HCT116 (cell line): ENCODE measurements around the gene RPL35. TPM values are rescaled to one million over a fixed set of nuclear protein-coding genes. Genes with fewer than 3 reads are reported as not detected.

ENCODE experiments used
- ATAC-seq: fragments of 200-7000 bp; cut with Tn5 transposase; 2 replicates; pipeline ENCODE4 v1.9.1; 2020; ENCODE audit warnings: mild to moderate bottlenecking, moderate library complexity
- BruUV-seq: library from RNA; stranded (reverse); fragments of 400-500 nt; replicated peaks from 2 replicates; lab custom pipeline; 2021; lab: Mats Ljungman, UMichigan
- CTCF ChIA-PET: fragments of 300-600 bp; sonication (Branson Sonifier 250); formaldehyde crosslinking; loops from one replicate; lab custom pipeline; 2021; ENCODE audit warnings: antibody characterized with exemption; lab: Charles Lee
- POLR2A ChIA-PET: fragments of 300-600, 350-600 bp; sonication (Branson Sonifier 250); formaldehyde crosslinking; loops from one replicate; lab custom pipeline; 2021; ENCODE audit warnings: antibody characterized with exemption; lab: Charles Lee
- RAD21 ChIA-PET, 2 experiments: fragments of 300-600 bp; sonication (Branson Sonifier 250); formaldehyde crosslinking; loops; one replicate each; lab custom pipeline; 2023; ENCODE audit warnings: low total read pairs in 2 of 2; ENCODE audit not compliant: uncharacterized antibody in 2 of 2, unreplicated experiment in 2 of 2, low non-redundant PET in 1 of 2; lab: Charles Lee
- DNase-seq: peaks from one replicate; pipeline ENCODE4 v3.0.0-alpha.2; 2010; ENCODE audit warnings: low read depth, low spot score
- H2AFZ ChIP-seq: fragments of 200-600 bp; shearing (Covaris generic), sonication (generic); 2 replicates; pipeline ENCODE4 v1.6.1; 2017; ENCODE audit warnings: low read depth, mixed run types, mixed read lengths, antibody characterized with exemption, low read length; ENCODE audit not compliant: poor library complexity, severe bottlenecking
- H3K27ac ChIP-seq: 2 replicates; pipeline ENCODE4 v1.5.1; 2012; ENCODE audit warnings: low read depth, low read length
- H3K27me3 ChIP-seq: fragments of 200-600 bp; sonication (generic); 2 replicates; pipeline ENCODE4 v1.6.1; 2016; ENCODE audit warnings: mixed run types, low read length, mixed read lengths; ENCODE audit not compliant: insufficient read depth
- H3K36me3 ChIP-seq, 2 experiments: fragments of 200-500 bp in 1 of 2; fragments of 200-600 bp in 1 of 2; sonication (Bioruptor generic) in 1 of 2; sonication (generic) in 1 of 2; 2 replicates each; pipeline versions ENCODE4 v1.5.1 to v1.6.1; 2014 to 2016; ENCODE audit warnings: low read length in 2 of 2, inconsistent platforms in 1 of 2, mixed read lengths in 1 of 2, mixed run types in 1 of 2; ENCODE audit not compliant: insufficient read depth in 2 of 2, control insufficient read depth in 1 of 2
- H3K4me1 ChIP-seq, 2 experiments: fragments of 200-600 bp in 1 of 2; sonication (generic) in 1 of 2; 2 replicates each; pipeline versions ENCODE4 v1.5.1 to v1.6.1; 2012 to 2017; ENCODE audit warnings: low read length in 2 of 2, inconsistent platforms in 1 of 2, mild to moderate bottlenecking in 1 of 2, mixed read lengths in 1 of 2, mixed run types in 1 of 2, moderate library complexity in 1 of 2; ENCODE audit not compliant: insufficient read depth in 2 of 2, control insufficient read depth in 1 of 2
- H3K4me2 ChIP-seq: fragments of 200-600 bp; sonication (generic); 2 replicates; pipeline ENCODE4 v1.6.1; 2017; ENCODE audit warnings: mixed run types, low read length, mixed read lengths
- H3K4me3 ChIP-seq, 2 experiments: fragments of 200-600 bp in 1 of 2; sonication (generic) in 1 of 2; replicated peaks in 1 of 2; 2 replicates each; pipeline ENCODE4 v1.5.1; 2011 to 2016; ENCODE audit warnings: low read length in 2 of 2, control low read depth in 1 of 2, low read depth in 1 of 2, mild to moderate bottlenecking in 1 of 2, mixed read lengths in 1 of 2, mixed run types in 1 of 2
- H3K79me2 ChIP-seq: fragments of 200-600 bp; sonication (generic); 2 replicates; pipeline ENCODE4 v1.6.1; 2017; ENCODE audit warnings: mild to moderate bottlenecking, mixed run types, low read length, moderate library complexity, mixed read lengths; ENCODE audit not compliant: insufficient read depth
- H3K9ac ChIP-seq: fragments of 200-600 bp; sonication (generic); 2 replicates; pipeline ENCODE4 v1.6.1; 2016; ENCODE audit warnings: low read length, mixed read lengths
- H3K9me2 ChIP-seq: fragments of 200-600 bp; sonication (generic), shearing (Covaris generic); 2 replicates; pipeline ENCODE4 v1.6.1; 2017; ENCODE audit warnings: mixed run types, mild to moderate bottlenecking, moderate library complexity; ENCODE audit not compliant: insufficient read depth
- H3K9me3 ChIP-seq, 2 experiments: fragments of 200-500 bp in 1 of 2; fragments of 200-600 bp in 1 of 2; sonication (Bioruptor generic) in 1 of 2; sonication (generic) in 1 of 2; 2 replicates each; pipeline ENCODE4 v1.6.1; 2014 to 2017; ENCODE audit warnings: low read length in 2 of 2, mixed read lengths in 2 of 2, inconsistent platforms in 1 of 2, low read depth in 1 of 2, mild to moderate bottlenecking in 1 of 2, mixed run types in 1 of 2, moderate library complexity in 1 of 2; ENCODE audit not compliant: control insufficient read depth in 1 of 2, insufficient read depth in 1 of 2
- H4K20me1 ChIP-seq: fragments of 200-600 bp; sonication (generic), shearing (Covaris generic); 2 replicates; pipeline ENCODE4 v1.6.1; 2017; ENCODE audit warnings: mixed run types, mild to moderate bottlenecking, moderate library complexity; ENCODE audit not compliant: insufficient read depth
- CBX3 ChIP-seq: IDR thresholded peaks from 2 replicates; pipeline ENCODE4 v1.6.1; 2012; ENCODE audit warnings: low read depth
- EZH2 ChIP-seq: fragments of 200-600 bp; sonication (generic); IDR thresholded peaks from 2 replicates; pipeline ENCODE4 v1.6.1; 2017; ENCODE audit warnings: antibody characterized with exemption, mixed run types
- EZH2phosphoT487 ChIP-seq: fragments of 200-600 bp; IDR thresholded peaks from 2 replicates; pipeline ENCODE4 v1.6.1; 2018; ENCODE audit warnings: antibody characterized with exemption, borderline replicate concordance
- FOSL1 ChIP-seq: IDR thresholded peaks from 2 replicates; pipeline ENCODE4 v1.6.1; 2012; ENCODE audit warnings: low read depth
- JUND ChIP-seq: IDR thresholded peaks from 2 replicates; pipeline ENCODE4 v1.6.1; 2012
- POLR2A ChIP-seq: IDR thresholded peaks from 2 replicates; pipeline ENCODE4 v1.7.0; 2011; ENCODE audit warnings: borderline replicate concordance; ENCODE audit not compliant: insufficient read depth, insufficient read length; ENCODE audit errors: extremely low read depth
- POLR2AphosphoS5 ChIP-seq: IDR thresholded peaks from 2 replicates; pipeline ENCODE4 v1.6.1; 2011; ENCODE audit warnings: mild to moderate bottlenecking, low read depth, low read length, moderate library complexity
- RAD21 ChIP-seq: IDR thresholded peaks from 2 replicates; pipeline ENCODE4 v1.6.1; 2012; ENCODE audit warnings: low read depth, mild to moderate bottlenecking
- SIN3A ChIP-seq: IDR thresholded peaks from 2 replicates; pipeline ENCODE4 v1.6.1; 2012; ENCODE audit warnings: low read depth
- SRF ChIP-seq: IDR thresholded peaks from 2 replicates; pipeline ENCODE4 v1.6.1; 2012; ENCODE audit warnings: low read depth
- TCF7L2 ChIP-seq: IDR thresholded peaks from 2 replicates; pipeline ENCODE4 v1.7.0; 2011; ENCODE audit warnings: borderline replicate concordance, inconsistent platforms; ENCODE audit not compliant: insufficient read depth, insufficient read length; ENCODE audit errors: extremely low read depth
- YY1 ChIP-seq: IDR thresholded peaks from 2 replicates; pipeline ENCODE4 v1.6.1; 2011; ENCODE audit warnings: low read length, low read depth, moderate library complexity, mild to moderate bottlenecking; ENCODE audit not compliant: insufficient replicate concordance; ENCODE audit errors: extremely low read depth
- ZFX ChIP-seq: fragments of 450-650 bp; IDR thresholded peaks from 2 replicates; pipeline ENCODE4 v1.6.1; 2017
- intact Hi-C: fragments of 100-400 bp; cut with micrococcal nuclease; formaldehyde crosslinking; loops from 2 replicates; pipeline ENCODE4 v1.10.0; 2022
- total RNA-seq: library from RNA; stranded (reverse); gene quantifications from one replicate; pipeline ENCODE4 v1.2.1, GENCODE V29; 2021; ENCODE audit not compliant: unreplicated experiment
- TF ChIP-seq, protein P1 (sequence below): IDR thresholded peaks from 2 replicates; pipeline ENCODE4 v1.6.1; 2012
- TF ChIP-seq, protein P2 (sequence below), 3 experiments: fragments of 200-600 bp in 1 of 3; sonication (generic) in 1 of 3; IDR thresholded peaks in 2 of 3; conservative IDR thresholded peaks in 1 of 3; 2 replicates each; pipeline ENCODE4 v1.5.1; 2012 to 2017; ENCODE audit warnings: low read depth in 2 of 3, low read length in 2 of 3, antibody characterized with exemption in 1 of 3, borderline replicate concordance in 1 of 3, control low read depth in 1 of 3, mild to moderate bottlenecking in 1 of 3, mixed read lengths in 1 of 3, mixed run types in 1 of 3, moderate library complexity in 1 of 3; ENCODE audit not compliant: insufficient read depth in 1 of 3

The RPL35 gene
- total RNA-seq, 1 experiment from 2014 or later: 1,754 TPM

- no peaks in the 10 kb centered on the region for H3K36me3 ChIP-seq
- POLR2A ChIA-PET: no interaction called here
- RAD21 ChIA-PET: interaction anchor here in 1 of 2 experiments (1.0 kb wide), 1 partner anchor 71 kb away, joined by 3 read pairs; no protein-coding TSS in a partner anchor
- no peak for ATAC-seq
- no peaks in the 10 kb centered on the region for H3K9me3 ChIP-seq
- no peak overlapping the region for H3K4me3 ChIP-seq
- no peaks in the 10 kb centered on the region for H3K9me2 ChIP-seq
- no peak overlapping the region for H3K27ac ChIP-seq
- TF ChIP-seq EZH2: no peak
- no peak for TF ChIP-seq ZFX
- TF ChIP-seq TCF7L2: no peak
- no peak for TF ChIP-seq EZH2phosphoT487
- TF ChIP-seq CBX3: no peak
- no peak for TF ChIP-seq SRF
- TF ChIP-seq, protein P1, sequence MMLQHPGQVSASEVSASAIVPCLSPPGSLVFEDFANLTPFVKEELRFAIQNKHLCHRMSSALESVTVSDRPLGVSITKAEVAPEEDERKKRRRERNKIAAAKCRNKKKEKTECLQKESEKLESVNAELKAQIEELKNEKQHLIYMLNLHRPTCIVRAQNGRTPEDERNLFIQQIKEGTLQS: no peak
- TF ChIP-seq POLR2A: no peak
- TF ChIP-seq JUND: no peak
- TF ChIP-seq FOSL1: no peak
- TF ChIP-seq RAD21: no peak
- no peak for TF ChIP-seq SIN3A
- no peak for TF ChIP-seq POLR2AphosphoS5
- TF ChIP-seq, protein P2, sequence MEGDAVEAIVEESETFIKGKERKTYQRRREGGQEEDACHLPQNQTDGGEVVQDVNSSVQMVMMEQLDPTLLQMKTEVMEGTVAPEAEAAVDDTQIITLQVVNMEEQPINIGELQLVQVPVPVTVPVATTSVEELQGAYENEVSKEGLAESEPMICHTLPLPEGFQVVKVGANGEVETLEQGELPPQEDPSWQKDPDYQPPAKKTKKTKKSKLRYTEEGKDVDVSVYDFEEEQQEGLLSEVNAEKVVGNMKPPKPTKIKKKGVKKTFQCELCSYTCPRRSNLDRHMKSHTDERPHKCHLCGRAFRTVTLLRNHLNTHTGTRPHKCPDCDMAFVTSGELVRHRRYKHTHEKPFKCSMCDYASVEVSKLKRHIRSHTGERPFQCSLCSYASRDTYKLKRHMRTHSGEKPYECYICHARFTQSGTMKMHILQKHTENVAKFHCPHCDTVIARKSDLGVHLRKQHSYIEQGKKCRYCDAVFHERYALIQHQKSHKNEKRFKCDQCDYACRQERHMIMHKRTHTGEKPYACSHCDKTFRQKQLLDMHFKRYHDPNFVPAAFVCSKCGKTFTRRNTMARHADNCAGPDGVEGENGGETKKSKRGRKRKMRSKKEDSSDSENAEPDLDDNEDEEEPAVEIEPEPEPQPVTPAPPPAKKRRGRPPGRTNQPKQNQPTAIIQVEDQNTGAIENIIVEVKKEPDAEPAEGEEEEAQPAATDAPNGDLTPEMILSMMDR (IDR thresholded peaks at IDR 0.05 in 2 of 3, conservative IDR thresholded peaks at IDR 0.05 in 1 of 3; ENCODE audit: borderline replicate concordance in 1 of 3, insufficient read depth in 1 of 3, low read depth in 2 of 3, low read length in 2 of 3): no peak
- no peak for TF ChIP-seq YY1
- CTCF ChIA-PET: interaction anchor here (7.2 to 11.7 kb wide), 2 partner anchors 9 to 76 kb away, joined by 87 to 601 read pairs; partner anchors contain the start of genes NR6A1 and OLFML2A
- H3K79me2 ChIP-seq: no peaks in the 10 kb centered on the region
- H3K27me3 ChIP-seq: no peaks in the 10 kb centered on the region
- peaks cover 5 to 17% of the 10 kb centered on the region in 2 experiments; a peak in 3 of 4 replicates for H3K4me1 ChIP-seq
- no peaks in the 10 kb centered on the region for H4K20me1 ChIP-seq
- H2AFZ ChIP-seq: no peak overlapping the region
- DNase-seq: no peak
- H3K9ac ChIP-seq: no peak overlapping the region
- no TSS peak for BruUV-seq
- H3K4me2 ChIP-seq: no peak overlapping the region
- intact Hi-C loops: loop anchor here (10.0 kb wide), 1 partner anchor 435 kb away; the partner anchor contains the start of gene PSMB7
Measured at GRCh38 chr9:124849801-124850200, 12.0 kb downstream of the RPL35 start.
